ENCODE data around the gene CRCP. TPM values are rescaled to one million over a fixed set of nuclear protein-coding genes. Genes with fewer than 3 reads are reported as not detected.

CRCP gene
- total RNA-seq, 4 donors from 2014 or later, result 18.7 to 50.4 (median 45.7) TPM

DNA sequence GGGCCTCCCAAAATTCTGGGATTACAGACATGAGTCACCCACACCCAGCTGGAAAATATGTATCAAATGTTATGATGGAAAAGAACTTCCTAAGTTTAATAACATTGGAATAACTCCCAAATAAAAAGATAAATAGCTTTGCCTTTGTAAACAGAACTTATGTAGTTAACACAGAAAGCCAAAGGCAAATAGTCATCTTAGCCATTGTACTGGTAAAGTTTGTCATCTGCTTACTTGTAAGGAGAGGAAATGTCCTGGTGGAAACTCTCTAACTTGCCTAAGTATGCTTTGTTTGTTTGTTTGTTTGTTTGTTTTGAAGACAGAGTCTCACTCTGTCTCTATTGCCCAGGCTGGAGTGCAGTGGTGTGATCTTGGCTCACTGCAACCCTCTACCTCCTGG lies 66.7 kb downstream of the CRCP start:
- Histone ChIP-seq H3K4me3 (no peak overlapping the region), H3K27ac (no peak overlapping the region), H3K4me1 (peaks cover 0 to 17% (median 0%) of the 10 kb centered on the region in 3 donors), H3K27me3 (no peaks in the 10 kb centered on the region), H3K9me3 (no peaks in the 10 kb centered on the region), H3K36me3 (no peaks in the 10 kb centered on the region)
- intact Hi-C loops (cut with DNase I), result no loop called here
- DNase-seq, result no peak
- TF ChIP-seq, protein P1, sequence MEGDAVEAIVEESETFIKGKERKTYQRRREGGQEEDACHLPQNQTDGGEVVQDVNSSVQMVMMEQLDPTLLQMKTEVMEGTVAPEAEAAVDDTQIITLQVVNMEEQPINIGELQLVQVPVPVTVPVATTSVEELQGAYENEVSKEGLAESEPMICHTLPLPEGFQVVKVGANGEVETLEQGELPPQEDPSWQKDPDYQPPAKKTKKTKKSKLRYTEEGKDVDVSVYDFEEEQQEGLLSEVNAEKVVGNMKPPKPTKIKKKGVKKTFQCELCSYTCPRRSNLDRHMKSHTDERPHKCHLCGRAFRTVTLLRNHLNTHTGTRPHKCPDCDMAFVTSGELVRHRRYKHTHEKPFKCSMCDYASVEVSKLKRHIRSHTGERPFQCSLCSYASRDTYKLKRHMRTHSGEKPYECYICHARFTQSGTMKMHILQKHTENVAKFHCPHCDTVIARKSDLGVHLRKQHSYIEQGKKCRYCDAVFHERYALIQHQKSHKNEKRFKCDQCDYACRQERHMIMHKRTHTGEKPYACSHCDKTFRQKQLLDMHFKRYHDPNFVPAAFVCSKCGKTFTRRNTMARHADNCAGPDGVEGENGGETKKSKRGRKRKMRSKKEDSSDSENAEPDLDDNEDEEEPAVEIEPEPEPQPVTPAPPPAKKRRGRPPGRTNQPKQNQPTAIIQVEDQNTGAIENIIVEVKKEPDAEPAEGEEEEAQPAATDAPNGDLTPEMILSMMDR (IDR thresholded peaks at IDR 0.05), result no peak
- TF ChIP-seq POLR2A (IDR thresholded peaks at IDR 0.05), result no peak

DNA sequence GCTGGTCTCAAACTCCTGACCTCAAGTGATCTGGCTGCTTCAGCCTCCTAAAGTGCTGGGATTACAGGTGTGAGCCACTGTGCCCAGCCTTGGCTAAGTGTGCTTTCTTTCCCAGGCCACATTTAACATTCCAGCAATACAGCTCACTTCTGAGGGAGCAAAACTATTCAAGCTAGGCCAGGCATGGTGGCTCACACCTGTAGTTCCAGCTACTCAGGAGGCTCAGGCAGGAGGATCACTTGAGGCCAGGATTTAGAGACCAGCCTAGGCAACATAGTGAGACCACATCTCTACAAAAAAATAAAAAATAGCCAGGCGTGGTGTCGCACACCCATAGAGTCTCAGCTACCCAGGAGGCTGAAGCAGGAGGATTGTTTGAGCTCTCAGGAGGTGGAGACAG lies 67.2 kb downstream of the CRCP start:
- WGBS, 2 donors, result 92 to 95% methylated on average over 2 of the region's 2 CpGs
- intact Hi-C loops (cut with DNase I), result no loop called here
- Histone ChIP-seq H3K27me3 (no peaks in the 10 kb centered on the region), H3K4me3 (no peak overlapping the region), H3K27ac (no peak overlapping the region), H3K4me1 (peaks cover 0 to 17% (median 0%) of the 10 kb centered on the region in 3 donors), H3K36me3 (no peaks in the 10 kb centered on the region), H3K9me3 (no peaks in the 10 kb centered on the region)
- TF ChIP-seq, protein P1 (IDR thresholded peaks at IDR 0.05), result no peak
- TF ChIP-seq POLR2A (IDR thresholded peaks at IDR 0.05), result no peak
- DNase-seq, result no peak

DNA sequence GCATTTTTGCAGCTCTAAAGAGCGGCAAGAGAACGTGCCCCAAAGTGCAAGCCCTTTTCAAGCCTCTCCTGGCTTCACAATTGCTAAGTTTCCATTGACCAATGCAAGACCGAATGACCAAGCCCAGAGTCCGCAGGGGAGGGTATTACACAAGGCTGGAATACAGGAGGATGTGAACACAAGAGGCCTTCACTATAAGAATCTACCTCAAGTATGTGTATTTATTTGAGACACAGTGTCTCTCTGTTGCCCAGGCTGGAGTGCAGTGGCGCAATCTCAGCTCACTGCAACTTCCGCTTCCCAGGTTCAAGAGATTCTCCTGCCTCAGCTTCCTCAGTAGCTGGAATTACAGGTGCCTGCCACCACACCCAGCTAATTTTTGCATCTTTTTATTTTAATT lies 68.3 kb downstream of the CRCP start:
- 88 to 95% methylated on average over 4 to 6 of the region's 6 CpGs for WGBS, 2 donors
- no peaks in the 10 kb centered on the region for H3K27me3 ChIP-seq
- no peaks in the 10 kb centered on the region for H3K9me3 ChIP-seq
- H3K27ac ChIP-seq, result peak overlapping the region in 1 of 4 donors; percentile 25
- peaks cover 0 to 25% (median 0%) of the 10 kb centered on the region in 3 donors for H3K4me1 ChIP-seq
- intact Hi-C loops (cut with DNase I), result no loop called here
- no peak overlapping the region for H3K4me3 ChIP-seq
- TF ChIP-seq POLR2A (IDR thresholded peaks at IDR 0.05), result no peak
- TF ChIP-seq, protein P1 (IDR thresholded peaks at IDR 0.05), result no peak
- DNase-seq, result no peak
- no peaks in the 10 kb centered on the region for H3K36me3 ChIP-seq

DNA sequence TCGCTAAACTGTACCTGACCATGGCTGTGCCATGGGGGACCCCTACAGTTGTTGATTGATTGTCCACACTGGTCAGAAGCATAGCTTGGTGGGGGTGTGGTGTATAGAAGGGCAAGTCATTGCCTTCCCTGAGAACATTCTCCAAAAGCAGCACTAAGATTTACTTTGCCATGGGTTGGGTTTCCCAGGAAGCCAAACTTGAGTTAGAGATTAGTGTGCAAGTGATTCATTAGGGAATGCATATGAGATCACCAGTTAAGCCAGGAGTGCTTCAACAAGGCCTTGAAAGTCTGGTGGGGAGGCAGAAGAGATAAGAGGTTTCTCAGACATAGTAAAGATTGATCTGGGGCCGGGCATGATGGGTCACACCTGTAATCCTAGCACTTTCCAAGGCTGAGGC lies 69.1 kb downstream of the CRCP start:
- 61 to 74% methylated on average over 2 of the region's 2 CpGs for WGBS, 2 donors
- Histone ChIP-seq H3K27me3 (no peaks in the 10 kb centered on the region), H3K4me1 (peaks cover 0 to 30% (median 0%) of the 10 kb centered on the region in 3 donors), H3K36me3 (no peaks in the 10 kb centered on the region), H3K9me3 (no peaks in the 10 kb centered on the region), H3K27ac (peak overlapping the region in 2 of 4 donors; percentile 25 to 28), H3K4me3 (no peak overlapping the region)
- no peak for DNase-seq
- TF ChIP-seq POLR2A (IDR thresholded peaks at IDR 0.05), result no peak
- TF ChIP-seq, protein P1 (IDR thresholded peaks at IDR 0.05), result no peak
- intact Hi-C loops (cut with DNase I), result no loop called here

DNA sequence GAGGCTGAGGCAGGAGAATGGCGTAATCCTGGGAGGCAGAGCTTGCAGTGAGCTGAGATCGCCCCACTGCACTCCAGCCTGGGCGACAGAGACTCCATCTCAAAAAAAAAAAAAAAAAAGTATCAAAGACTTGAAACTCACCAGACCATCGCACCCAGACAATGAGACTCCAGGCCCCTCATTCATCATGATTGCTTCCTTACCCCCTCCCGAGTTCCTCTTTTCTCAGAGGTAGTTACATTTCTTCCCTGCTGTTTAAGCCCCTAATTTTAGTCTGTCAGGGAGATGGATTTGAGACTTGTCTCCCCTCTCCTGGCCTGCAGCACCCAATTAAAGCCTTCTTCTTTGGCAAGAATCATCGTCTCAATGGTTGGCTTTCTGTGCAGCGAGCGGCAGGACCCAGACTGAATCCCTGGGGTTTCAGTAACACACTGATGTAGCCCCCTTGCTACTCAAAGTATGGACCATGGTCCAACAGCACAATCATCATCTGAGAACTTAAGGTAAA lies 71.1 kb downstream of the CRCP start:
- TF ChIP-seq, protein P1 (IDR thresholded peaks at IDR 0.05), result no peak
- TF ChIP-seq POLR2A (IDR thresholded peaks at IDR 0.05), result no peak
- Histone ChIP-seq H3K36me3 (no peaks in the 10 kb centered on the region), H3K27me3 (no peaks in the 10 kb centered on the region), H3K9me3 (no peaks in the 10 kb centered on the region), H3K27ac (no peak overlapping the region), H3K4me1 (peaks cover 0 to 39% (median 0%) of the 10 kb centered on the region in 3 donors), H3K4me3 (no peak overlapping the region)
- 88 to 94% methylated on average over 8 of the region's 8 CpGs for WGBS, 2 donors
- no peak for DNase-seq
- intact Hi-C loops (cut with DNase I), result no loop called here
